Stimulated activated CD4-positive, alpha-beta T cell treated with anti-CD3 and anti-CD28 coated beads, Interleukin-2, amount 100 ng/mL, for 4 hours (primary cell): ENCODE results near the gene ECHDC1.

Experiments used
- DNase-seq: peaks from one replicate; pipeline ENCODE4 v3.0.0-alpha.2; 2020; ENCODE audit warnings: low read depth

ECHDC1 gene

GRCh38 chr6:127289934-127290333 is 53.5 kb downstream of the ECHDC1 start:
- DNase-seq: no peak

GRCh38 chr6:127288705-127289104 is 54.7 kb downstream of the ECHDC1 start:
- no peak for DNase-seq

GRCh38 chr6:127282184-127282583 is 61.2 kb downstream of the ECHDC1 start:
- DNase-seq: no peak

GRCh38 chr6:127279815-127280214 is 63.6 kb downstream of the ECHDC1 start:
- DNase-seq: no peak

GRCh38 chr6:127277878-127278843 is 65.2 kb downstream of the ECHDC1 start:
- DNase-seq: no peak

- no peak for DNase-seq
Measured at GRCh38 chr6:127276331-127276730, 67.1 kb downstream of the ECHDC1 start.

GRCh38 chr6:127273499-127273898 is 69.9 kb downstream of the ECHDC1 start:
- DNase-seq: no peak

GRCh38 chr6:127272576-127272975 is 70.8 kb downstream of the ECHDC1 start:
- DNase-seq: no peak

GRCh38 chr6:127267646-127268625 is 75.5 kb downstream of the ECHDC1 start:
- no peak for DNase-seq

GRCh38 chr6:127266892-127267645 is 76.3 kb downstream of the ECHDC1 start:
- DNase-seq: peak; percentile 6

- peak; percentile 53 for DNase-seq
Measured at GRCh38 chr6:127266178-127266891, 77.1 kb downstream of the ECHDC1 start, which contains the start of gene RNF146. Gene RNF146, plus strand, starts transcription at chr6:127266864. Its CDS starts 13,475 bp downstream, at chr6:127280339.

GRCh38 chr6:127263481-127263880 is 79.9 kb downstream of the ECHDC1 start:
- DNase-seq: no peak

GRCh38 chr6:127262896-127263295 is 80.5 kb downstream of the ECHDC1 start:
- DNase-seq: no peak

- DNase-seq: no peak
Measured at GRCh38 chr6:127255286-127255685, 88.1 kb downstream of the ECHDC1 start.

GRCh38 chr6:127249621-127250020 is 93.8 kb downstream of the ECHDC1 start:
- no peak for DNase-seq

GRCh38 chr6:127247114-127248096 is 96.0 kb downstream of the ECHDC1 start:
- no peak for DNase-seq

- no peak for DNase-seq
Measured at GRCh38 chr6:127243501-127243900, 99.9 kb downstream of the ECHDC1 start.
